HG03060 (cell line): ENCODE data around the gene NFIB.

Experiments
- ATAC-seq: cut with Tn5 transposase; IDR thresholded peaks from one replicate; pipeline ENCODE4 v1.9.1; 2021; ENCODE audit warnings: low read depth, moderate number of reproducible peaks; ENCODE audit not compliant: unreplicated experiment

The NFIB gene

GRCh38 chr9:14168381-14168780 is 145.6 kb downstream of the NFIB start:
- no peak for ATAC-seq

GRCh38 chr9:14165376-14166035 is 148.4 kb downstream of the NFIB start:
- ATAC-seq, result no peak

- no peak for ATAC-seq
These were observed 149.0 kb downstream of the NFIB start for GRCh38 chr9:14164908-14165307.

GRCh38 chr9:14159440-14160216 is 154.3 kb downstream of the NFIB start:
- no peak for ATAC-seq

DNA sequence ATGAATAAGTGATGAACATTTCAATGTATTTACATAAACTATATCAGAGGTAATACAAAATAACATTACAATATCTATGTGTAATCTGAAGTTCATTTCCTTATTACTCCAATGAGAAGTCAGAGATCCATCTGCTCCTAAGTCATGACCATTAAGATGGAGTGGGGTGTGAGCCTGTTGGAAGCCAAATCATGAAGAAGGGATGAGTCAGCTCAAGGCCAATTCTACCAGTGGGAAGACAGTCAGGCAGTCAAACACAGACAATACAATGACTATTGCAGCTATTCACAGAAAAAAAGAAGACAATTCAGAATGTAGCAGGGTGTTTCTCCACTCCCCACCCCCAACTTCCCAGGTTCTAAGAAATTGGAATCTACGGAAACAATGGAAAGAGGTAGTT is 155.0 kb downstream of the NFIB start:
- ATAC-seq, result no peak

- no peak for ATAC-seq
These were observed 155.7 kb downstream of the NFIB start for GRCh38 chr9:14158136-14158813.

GRCh38 chr9:14157191-14157590 is 156.8 kb downstream of the NFIB start:
- no peak for ATAC-seq

GRCh38 chr9:14156046-14156445 is 157.9 kb downstream of the NFIB start:
- peak; percentile 92 for ATAC-seq

GRCh38 chr9:14155237-14155636 is 158.7 kb downstream of the NFIB start:
- ATAC-seq, result no peak

DNA sequence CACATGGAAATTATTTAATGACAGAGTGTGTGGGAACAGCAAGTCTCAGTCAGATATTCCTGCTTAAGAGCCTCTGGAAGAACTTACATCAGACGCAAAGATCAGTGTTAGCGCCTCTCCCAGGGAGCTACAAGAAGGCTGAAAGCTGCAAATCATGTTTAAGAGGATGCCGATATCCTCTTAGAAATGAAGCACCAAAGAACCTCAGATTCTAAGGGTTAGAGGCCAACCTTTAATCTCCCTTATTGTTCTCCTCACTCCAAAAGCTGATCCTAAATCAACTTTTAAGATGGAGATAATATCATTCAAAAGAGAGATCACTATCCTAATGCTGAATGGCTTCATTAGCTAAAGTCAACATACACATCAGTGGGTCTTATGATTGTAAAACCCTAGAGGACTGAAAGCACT is 160.6 kb downstream of the NFIB start:
- no peak for ATAC-seq

- ATAC-seq, result no peak
These were observed 162.5 kb downstream of the NFIB start for GRCh38 chr9:14151451-14151850.

- no peak for ATAC-seq
These were observed 165.3 kb downstream of the NFIB start for GRCh38 chr9:14148501-14149103.

- no peak for ATAC-seq
These were observed 166.2 kb downstream of the NFIB start for GRCh38 chr9:14147738-14148137.

DNA sequence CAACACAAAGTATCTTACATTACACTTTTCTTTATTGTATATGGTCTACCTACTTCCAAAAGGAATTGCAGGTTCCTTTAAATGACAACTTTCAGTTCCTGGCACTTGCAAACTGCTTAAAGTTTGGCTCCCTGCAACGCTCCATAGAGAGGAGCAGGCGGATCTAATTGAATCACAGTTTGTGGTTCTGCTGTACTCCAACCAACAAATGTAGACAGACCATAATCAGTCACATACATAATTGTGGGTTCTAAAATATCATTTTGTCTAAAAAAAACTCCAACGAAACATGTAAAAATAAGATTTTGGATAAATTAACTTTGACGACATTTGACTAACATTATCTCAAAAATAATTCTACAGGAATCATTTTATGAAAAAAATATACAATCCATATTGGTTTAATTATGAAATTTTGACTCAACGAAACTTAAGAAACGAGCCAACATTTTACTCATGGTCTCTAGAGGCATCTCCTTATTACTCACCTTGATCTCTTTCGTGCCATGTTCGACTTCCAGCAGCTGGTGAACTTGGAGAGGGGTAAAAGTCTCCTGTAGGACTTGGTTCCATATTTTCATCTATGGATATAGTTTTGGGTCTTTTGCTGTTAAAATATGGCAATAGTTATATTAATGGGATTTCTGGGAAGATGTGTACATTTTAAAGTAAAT is 167.6 kb downstream of the NFIB start:
- ATAC-seq, result no peak

GRCh38 chr9:14144215-14144614 is 169.7 kb downstream of the NFIB start:
- ATAC-seq, result no peak

GRCh38 chr9:14141699-14142098 is 172.2 kb downstream of the NFIB start:
- no peak for ATAC-seq

DNA sequence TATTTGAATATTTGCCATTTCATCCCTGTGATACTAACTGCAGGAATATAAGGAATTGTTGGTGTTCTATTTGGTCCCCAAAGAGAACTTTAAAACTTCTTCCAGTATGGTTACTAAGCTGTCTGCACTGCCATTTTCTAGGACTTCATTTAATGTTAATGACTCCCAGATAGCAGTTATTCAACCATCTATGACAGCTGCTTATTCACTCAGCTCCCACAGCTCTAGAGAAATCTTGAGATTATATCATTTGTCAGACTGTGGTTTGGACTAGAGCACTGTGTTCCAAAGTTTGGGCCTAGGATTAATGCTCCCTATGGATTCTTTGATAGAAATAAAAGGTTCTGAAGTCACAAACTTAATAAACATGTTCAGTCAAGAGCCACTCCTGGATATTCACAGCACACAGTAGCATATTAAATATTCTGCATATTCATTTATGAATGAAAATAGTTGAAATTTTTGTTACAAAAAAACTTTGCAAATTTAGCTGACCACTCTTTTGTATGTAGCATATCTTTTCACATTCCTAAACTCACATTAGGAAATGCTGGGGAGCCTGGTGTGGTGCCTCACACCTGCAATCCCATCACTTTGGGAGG is 173.7 kb downstream of the NFIB start:
- ATAC-seq, result no peak

DNA sequence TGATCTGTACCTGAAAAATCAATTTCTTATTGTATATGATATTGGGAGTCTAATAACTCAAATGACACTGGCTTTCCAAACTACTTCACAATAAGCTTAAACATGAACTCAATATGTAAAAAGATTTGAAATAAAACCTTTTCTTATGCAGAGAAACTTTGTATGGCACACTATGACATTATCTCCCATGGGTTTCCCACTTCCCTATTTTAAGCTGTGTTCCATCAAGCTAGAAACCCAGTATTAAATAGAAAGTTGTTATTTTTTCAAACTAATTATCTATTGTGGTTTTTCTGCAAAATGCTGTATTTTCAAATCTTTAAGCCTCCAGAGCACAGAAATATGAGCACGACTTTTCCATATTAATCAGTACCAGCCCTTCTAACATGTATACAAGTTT is 174.7 kb downstream of the NFIB start:
- ATAC-seq, result no peak

GRCh38 chr9:14136646-14137370 is 177.1 kb downstream of the NFIB start:
- no peak for ATAC-seq
